ENCODE results near the gene SGMS1.
"Not testable (repeated sequence)": the region's sequence is repeated elsewhere in the genome, so short reads cannot be mapped to it uniquely, and the experiment has no call there.

Gene SGMS1

DNA sequence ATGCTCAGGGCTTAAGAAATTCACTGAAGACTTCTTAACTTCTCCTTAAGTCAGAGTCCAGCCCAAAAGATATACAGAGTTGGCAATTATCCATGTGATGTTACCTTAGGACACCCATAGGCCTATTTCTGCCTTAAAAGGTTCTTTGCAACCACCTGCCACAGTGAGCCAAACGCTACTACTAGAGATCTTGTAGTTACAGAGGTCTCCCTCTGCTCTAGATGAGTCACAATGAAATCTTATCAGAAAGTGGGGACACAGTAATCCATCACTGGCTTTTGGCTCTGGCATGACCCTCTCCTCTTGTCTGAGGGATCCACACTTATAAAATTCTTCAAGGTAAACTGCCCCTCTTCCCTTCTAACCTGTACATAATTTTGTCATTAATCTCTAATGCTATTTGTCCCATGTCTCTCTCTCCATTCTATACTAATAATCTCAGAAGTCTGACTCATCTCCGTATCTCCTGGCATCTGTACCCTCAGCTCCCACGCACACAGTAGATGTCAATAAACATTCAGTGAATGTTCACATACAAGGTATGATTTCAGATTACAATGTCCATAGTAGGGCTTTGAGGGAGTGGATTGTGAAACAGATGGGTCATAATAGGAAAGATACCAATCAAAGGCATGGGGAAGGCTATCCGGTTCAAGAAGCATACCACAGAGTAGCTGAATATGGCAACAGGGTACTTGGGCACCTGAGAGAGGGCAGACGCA, 112.1 kb downstream of the SGMS1 start:
- DNase-seq (ENCODE audit: low read depth, low spot score): no peak

DNA sequence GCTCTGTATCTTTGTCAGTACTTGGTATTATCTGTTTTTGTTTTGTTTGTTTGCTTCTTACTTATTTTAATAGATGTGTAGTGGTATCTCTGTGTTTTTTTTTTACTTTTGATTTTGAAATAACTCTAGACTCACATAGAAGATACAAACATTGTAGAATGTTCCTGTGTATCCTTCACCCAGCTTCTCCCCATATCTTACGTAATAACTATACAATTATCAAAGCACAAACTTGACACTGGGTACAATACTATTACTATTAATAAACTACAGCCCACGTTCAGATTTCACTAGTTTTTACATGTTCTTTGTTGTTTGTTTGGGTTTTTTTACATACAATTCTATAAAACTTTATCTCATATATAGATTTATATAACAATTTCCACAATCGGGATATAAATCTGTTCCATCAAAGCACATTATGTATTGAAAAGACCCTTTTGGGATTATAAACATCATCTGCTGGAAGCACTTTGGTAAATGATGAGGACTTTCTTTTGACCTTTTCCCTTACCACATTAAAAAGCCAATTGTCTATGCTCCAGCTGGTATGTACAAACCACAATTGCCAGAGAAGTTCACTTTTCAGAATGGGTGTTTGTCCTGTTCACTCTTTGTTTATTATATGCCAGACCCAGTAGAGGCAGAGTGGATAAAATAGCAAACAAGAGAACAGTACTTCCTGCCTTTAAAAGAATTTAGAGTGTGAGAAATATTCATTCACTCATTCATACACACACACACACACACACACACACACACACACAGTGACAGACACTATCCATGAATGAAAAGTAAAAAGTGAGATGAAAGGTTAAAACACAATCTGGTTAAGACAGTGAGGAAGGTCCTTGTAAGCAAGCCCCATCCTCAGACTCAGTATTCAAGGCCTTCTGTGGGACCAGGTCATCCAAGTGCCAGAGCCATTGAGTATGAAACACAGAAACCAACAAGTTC, 113.0 kb downstream of the SGMS1 start:
- no peak for DNase-seq (ENCODE audit: low read depth, low spot score)

DNA sequence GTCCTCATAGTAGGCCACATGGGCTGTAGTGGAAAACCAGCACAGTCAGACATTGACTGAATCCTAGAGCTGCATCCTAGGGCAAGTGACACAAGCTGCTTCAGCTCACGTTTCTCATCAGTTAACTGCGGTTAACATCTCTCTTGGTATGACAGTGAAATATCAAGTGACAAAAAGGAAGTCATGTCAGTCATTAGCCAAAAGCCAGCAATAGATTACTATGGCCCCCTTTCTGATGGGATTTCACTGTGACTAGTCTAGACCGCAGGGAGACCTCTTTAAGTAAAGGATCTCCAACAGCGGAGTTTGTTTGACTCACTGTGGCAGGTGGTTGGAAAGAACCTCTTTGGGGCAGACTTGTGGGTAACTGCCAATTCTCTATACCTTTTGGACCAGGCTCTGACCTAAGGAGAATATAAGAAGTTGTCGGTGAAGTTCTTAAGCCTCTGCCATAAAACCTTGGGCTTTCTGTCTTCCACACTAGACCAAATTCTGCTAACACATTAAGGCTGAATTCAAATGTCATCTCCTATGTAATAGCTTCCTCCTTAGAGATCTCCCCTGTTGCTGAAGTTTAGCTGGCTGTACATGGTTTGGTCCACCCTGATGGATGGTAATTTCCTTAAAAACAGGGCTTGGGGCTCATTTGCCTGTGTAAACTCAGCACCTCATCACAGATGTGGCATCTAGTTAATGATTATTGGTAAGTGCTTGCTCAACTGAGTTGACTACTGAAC, 115.3 kb downstream of the SGMS1 start:
- DNase-seq (ENCODE audit: low read depth, low spot score): no peak

DNA sequence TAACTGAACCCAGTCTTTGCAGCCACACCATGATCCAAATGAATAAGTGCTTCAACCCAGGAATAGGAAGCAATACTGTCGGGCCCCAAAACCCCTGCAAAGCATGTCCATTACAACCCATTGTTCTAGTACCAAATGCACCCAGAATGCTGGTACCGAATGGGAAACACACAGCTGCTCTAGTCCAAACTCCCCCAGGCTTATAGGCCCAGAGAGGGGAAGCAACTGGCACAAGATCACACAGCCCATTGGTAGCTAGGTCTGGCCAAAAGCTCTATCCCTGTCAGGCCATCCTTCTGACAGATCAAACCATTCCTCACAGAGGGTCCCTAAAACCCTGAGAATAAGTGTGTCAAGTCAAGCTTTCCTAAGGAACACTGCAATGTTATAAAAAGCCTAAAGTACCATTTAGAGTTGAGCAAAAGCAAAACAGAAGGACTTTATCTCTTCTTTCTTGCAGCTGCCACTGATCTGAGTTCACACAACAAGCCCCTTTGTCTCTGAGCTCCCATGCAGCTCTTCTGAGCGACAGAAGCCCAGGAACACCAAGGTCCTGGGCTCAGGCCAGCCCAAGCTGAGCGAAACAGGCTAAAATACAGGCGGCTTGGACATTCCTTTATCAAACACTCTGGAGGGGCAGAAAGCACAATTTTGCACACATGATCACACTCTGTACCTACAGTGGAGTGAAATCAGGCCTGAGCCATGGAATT, 116.7 kb downstream of the SGMS1 start:
- no peak for DNase-seq (ENCODE audit: low read depth, low spot score)

DNA sequence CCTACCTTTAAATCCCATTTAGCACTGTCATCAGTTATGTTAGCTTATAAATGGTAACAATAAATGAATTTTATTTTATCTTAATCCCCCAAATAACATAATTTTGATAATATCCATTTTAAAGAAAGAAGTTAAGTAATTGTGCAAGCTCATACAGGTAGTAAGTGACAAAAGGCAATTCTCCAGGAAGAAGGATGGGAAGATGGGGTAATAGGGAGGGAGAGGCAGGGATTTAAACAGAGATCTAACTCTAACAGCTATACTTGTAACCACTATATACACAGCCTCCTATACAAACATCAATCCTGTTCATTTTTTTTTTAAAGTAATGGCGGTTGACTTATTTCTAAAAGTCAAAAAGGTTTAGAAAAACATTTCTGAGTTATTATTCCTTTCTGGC, 119.4 kb downstream of the SGMS1 start:
- no peak for DNase-seq (ENCODE audit: low read depth, low spot score)

DNA sequence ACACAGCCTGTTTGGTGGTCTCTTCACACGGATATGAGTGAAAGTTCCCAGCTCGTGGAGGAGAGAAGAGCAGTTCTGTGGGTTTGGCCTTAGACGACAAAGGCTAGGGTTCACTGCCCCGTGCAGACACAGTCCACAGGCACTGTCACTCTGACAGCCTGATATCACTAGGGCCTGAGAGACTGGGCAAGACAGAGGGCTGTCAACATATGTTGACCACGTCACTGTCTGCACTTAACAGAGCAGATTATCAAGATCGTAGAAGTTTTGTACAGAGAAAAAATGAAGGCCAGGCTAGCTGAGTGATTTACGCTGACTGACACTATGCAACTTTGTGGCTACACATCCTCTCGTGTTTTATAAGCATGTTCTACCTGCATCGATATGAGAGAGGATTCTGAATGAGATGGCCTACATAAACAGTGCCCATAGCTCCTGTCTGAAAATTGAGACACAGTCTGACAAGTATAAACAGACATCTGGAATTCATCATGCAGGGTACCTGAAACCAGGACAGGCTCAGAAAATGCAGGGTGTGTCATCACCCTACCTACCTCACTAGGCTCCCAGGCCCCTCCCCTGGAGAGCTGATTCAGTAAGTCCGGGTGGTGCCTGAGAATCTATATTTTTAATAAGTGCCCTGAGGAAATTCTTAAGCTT, 120.0 kb downstream of the SGMS1 start:
- DNase-seq (ENCODE audit: low read depth, low spot score): no peak

DNA sequence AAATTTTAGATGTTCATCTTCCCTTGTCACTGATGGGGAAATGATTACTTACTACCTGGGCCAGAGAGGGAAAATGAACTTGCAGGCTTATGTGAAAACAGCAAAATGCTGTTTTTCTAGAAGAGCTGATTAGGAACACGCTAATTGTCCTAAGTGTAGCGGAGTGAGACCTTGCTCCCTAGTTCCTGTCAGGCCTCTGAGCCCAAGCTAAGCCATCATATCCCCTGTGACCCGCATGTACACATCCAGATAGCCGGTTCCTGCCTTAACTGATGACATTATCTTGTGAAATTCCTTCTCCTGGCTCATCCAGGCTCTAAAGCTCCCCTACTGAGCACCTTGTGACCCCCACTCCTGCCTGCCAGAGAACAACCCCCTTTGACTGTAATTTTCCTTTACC, 120.6 kb downstream of the SGMS1 start:
- DNase-seq (ENCODE audit: low read depth, low spot score): not testable (repeated sequence)

DNA sequence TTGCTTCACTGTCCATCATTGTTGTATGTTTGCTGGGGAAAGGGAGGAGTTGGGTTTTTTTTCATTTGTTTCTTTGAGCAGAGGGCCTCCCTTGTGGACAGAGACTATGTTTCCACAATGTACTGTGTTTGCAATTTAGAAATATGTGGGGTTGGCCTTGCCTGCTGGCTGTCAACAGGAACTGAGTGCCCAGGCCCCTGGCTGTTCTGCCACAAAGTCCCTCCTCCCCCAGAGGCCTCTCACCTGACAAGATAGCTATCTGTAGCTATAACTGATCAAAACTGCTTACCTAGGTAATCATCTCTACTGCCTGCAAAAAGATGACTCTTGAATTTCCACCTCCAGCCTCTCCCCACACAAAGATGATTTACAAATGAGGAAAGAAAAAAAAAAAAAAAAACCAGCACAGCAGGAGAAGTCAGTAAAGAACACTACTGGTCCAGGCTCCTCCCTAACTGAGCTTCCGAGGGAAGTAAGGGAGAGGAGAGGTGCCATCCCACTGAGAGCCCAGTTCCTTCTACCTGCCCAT, 121.8 kb downstream of the SGMS1 start:
- no peak for DNase-seq (ENCODE audit: low read depth, low spot score)

DNA sequence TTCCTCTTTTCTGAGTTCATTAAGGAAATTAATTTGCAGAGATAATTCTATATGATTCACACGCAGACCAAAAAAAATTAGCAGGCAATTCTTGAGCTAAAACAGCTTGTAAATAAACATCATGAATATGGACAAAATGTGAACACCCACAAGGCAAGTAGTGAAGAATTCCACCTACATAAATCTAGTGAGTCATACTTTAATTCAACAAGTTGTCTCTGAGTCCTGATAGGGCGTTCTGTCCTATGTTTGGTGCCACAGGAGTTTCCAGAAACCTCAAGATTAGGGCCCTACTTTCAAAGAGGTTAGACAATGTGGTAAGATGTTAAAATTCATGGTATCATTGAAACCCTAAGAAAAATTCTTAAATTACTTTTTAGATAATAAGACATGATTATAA, 122.3 kb downstream of the SGMS1 start:
- DNase-seq (ENCODE audit: low read depth, low spot score): no peak

DNA sequence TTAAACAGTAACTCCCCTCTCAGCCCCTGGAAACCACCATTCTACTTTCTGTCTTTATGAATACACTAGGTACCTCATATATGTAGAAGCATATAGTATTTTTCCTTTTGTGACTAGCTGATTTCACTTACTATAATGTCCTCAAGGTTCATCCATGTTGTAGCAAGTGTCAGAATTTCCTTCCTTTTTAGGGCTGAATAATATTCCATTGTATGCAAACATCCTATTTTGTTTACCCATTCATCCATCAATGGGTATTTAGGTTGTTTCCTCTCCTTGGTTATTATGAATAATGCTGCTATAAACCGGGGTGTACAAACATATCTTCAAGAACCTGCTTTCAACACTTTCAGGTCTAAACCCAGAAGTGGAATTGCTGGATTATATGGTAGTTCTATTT, 125.3 kb downstream of the SGMS1 start:
- no peak for DNase-seq (ENCODE audit: low read depth, low spot score)

DNA sequence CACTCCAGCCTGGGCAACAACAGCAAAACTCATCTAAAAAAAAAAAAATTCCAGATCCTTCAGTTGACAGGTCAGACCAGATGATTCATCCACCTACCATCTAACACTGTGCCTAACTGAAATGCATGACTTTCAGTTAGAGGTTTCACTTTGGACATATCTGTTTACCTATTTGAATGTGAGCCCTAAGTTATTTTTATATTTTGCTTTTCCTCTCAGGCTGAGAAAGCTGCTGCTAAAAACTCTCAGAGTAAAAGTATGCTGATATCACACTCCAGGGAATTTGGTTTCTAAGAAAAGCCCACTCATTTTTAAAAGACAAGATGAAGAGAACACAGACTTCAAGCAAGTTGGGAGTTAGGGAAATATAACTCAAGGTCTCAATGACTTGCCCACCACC, 126.0 kb downstream of the SGMS1 start:
- DNase-seq (ENCODE audit: low read depth, low spot score): no peak

DNA sequence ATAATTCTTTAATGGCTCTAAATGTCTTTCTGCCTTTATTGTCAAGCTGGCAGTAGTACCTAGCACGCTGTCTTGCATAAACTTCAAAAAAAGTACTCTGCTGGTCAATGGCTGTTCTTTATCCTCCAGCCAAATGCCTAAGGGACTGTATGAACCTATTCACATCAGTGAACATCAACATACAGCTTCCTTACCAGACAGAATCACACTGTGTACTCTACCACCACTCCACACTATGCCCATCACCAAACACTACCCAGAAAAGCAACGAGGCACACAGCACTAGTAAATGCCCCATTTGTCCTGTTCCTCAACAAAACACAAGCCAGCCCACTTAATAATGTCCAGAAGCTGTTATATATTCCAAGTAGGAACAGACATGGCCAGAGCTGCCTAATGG, 127.5 kb downstream of the SGMS1 start:
- DNase-seq (ENCODE audit: low read depth, low spot score): no peak

DNA sequence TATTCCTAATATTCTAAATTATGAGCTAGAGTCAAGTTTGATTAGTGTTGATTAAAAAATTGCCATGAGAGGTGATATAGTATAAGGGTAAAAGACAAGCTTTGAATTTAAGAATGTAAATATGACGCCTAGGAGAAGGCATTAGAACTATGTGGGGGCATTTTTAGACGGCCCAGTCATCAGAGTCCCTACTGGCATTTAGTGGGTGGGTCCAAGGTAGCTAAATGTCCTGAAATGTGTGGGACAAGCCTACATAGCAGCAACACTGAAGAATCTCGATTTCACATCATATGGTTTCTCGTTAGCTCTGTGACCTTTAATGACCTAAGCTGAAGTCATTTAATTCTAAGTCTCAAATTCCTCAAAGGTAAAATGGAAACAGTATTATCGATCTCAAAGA, 133.5 kb downstream of the SGMS1 start:
- no peak for DNase-seq (ENCODE audit: low read depth, low spot score)

DNA sequence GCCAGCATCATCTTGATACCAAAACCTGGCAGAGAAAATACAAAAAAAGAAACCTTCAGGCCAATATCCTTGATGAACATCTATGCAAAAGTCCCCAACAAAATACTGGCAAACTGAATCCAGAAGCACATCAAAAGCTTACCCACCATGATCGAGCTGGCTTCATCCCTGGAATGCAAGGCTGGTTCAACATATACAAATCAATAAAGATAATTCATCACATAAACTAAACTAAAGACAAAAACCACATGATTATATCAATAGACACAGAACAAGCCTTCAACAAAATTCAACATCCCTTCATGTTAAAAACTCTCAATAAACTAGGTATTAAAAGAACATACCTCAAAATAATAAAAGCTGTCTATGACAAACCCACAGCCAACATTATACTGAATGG, 139.2 kb downstream of the SGMS1 start:
- not testable (repeated sequence) for DNase-seq (ENCODE audit: low read depth, low spot score)

DNA sequence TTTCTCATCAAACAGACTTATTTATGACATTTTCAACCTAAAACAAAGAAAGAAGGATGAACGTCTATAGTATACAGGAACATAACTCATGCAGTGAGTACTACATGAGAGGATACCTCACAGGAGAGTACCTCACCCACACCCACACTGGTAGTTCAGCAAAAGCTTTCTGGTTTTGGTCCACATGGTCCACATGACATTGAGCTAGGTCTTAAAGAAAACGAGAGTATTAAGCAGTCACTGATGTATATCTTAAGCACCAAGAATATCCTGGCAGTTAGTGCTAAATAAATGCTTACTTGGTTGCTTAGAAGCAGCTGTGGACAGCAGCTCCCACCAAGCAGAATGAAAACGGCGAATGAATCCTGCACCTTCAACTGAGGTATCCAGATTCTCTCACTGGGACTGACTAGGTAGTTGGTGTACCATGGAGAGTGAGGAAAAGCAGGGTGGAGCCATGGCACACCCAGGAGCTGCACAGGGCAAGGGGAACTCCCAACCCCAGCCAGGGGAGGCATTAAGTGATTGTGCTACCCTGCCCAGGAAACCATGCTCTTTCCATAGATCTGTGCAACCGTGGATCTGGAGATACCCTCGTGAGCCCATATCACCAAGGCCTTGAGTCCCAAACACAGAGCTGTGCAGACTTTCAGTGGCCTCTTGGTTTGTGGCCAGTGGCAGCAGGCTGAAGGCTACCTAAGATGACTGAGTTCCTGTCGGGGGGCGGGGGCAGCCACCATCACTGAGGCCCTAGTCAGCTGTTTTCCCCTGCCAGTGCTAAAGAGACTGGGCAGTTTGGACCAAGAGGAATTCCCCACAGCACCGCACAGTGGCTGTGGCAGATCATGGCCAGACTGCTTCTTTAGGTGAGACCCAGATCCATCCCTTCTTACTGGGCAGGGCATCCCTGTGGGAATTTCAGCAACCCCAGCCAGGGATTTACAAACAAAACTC, 143.4 kb downstream of the SGMS1 start:
- no peak for DNase-seq (ENCODE audit: low read depth, low spot score)

DNA sequence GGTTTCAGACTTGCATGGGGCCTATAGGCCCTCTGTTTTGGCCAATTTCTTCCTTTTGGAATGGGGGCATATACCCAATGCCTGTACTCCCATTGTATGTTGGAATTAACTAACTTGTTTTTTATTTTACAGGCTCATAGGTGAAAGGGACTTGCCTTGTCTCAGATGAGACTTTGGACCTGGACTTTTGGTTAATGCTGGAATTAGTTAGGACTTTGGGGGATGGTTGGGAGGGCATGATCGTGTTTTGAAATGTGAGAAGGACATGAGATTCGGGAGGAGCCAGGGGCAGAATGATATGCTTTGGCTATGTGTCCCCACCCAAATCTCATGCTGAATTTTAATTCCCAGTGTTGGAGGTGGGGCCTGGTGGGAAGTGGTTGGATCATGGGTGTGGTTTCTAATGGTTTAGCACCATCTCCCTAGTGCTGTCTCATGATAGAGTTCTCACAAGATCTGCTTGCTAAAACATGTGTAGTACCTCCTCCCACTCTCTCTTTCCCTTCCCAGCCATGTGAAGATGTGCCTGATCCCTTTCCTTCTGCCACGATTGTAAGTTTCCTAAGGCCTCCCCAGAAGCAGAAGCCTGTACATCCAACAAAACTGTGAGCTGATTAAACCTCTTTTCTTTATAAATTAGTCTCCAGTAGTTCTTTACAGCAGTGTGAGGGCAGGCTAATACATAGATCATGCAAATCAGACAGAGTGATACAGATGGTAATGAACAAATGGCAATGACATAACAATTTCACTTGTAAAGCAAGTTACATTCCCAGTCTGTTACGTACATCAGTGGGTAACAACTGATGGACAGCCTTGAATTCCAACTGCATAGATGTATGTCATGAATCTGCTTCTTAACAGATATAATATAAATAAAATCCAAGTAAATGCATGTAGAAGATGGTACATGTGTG, 146.2 kb downstream of the SGMS1 start:
- DNase-seq (ENCODE audit: low read depth, low spot score): no peak

DNA sequence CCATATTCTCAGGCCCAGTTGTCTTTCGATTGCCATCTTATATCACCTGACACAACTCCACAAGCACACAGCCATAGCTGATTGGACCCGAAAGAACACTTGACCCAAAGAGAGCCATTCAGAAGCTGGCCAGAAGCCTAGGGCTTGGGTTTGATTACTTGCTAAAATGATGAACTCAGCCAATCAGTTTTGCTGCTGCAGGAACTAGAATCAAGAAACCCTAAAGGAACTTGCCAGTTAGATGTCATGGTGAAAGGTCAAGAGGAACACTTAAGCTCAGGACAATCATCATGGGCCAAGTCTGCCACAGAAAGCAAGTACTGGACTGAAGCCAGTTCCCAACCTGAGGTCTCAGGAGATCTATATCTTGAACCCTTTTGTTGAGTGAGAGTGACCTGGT, 150.0 kb downstream of the SGMS1 start:
- DNase-seq (ENCODE audit: low read depth, low spot score): no peak

DNA sequence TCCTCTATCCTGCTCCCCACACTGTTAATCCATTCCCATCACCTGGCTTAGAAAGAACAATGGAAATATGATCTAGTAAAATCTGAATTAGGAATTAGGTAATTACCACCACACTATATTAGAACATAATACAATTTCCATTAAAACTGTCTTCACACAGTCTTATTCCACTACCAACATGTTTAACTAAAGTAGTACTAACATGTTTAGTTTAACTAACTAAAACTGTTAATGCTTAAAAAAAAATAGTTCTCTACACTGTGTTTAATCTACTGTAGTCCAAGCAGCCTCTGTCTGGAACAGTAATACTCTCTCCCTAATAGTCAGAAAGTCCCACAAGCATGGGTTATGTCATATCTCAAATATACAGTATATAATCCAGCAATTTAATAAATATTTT, 150.8 kb downstream of the SGMS1 start:
- DNase-seq (ENCODE audit: low read depth, low spot score): no peak

DNA sequence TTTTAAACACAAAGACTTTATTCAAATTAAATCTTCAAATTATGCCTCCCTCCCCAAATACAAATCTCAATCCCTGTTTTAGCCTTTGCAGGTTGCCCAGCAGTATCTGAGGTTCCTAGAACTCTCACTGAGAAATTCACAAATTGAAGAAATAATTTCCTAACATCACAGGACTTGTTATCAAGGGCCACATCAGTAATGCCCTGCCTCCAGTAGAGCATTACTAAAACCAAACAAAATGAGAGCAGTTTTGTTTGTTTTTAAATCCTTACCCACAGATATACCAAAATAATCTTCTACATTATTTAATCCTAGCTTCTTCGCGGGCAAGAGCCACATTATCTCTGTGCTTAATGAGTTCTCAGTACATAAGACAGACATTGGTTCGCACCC, 152.2 kb downstream of the SGMS1 start:
- DNase-seq (ENCODE audit: low read depth, low spot score): no peak
